Mammary epithelial cell (primary cell): Measurements from ENCODE around the gene COL5A1.

Experiments used
- CTCF ChIP-seq, 2 donors: IDR thresholded peaks in 1 of 2; conservative IDR thresholded peaks in 1 of 2; 2 replicates each; pipeline ENCODE4 v1.5.1; 2011 to 2012; ENCODE audit warnings: inconsistent platforms in 2 of 2, low read length in 2 of 2, mild to moderate bottlenecking in 2 of 2, control low read depth in 1 of 2, low read depth in 1 of 2; ENCODE audit not compliant: insufficient read depth in 1 of 2; ENCODE audit errors: extremely low read depth in 1 of 2
- EZH2 ChIP-seq: IDR thresholded peaks from 2 replicates; pipeline ENCODE4 v1.6.1; 2012; ENCODE audit warnings: low read length, inconsistent platforms, borderline replicate concordance

GRCh38 chr9:134766587-134766986 lies 125.0 kb downstream of the COL5A1 start:
- TF ChIP-seq CTCF (conservative IDR thresholded peaks at IDR 0.05 in 1 of 2, IDR thresholded peaks at IDR 0.05 in 1 of 2; ENCODE audit: extremely low read depth in 1 of 2, insufficient read depth in 1 of 2, low read depth in 1 of 2, low read length in 2 of 2) (no peak), EZH2 (no peak)
